Measurements from ENCODE around the gene HOXC6. TPM values are rescaled to one million over a fixed set of nuclear protein-coding genes. Genes with fewer than 3 reads are reported as not detected.

The HOXC6 gene
- total and polyA plus RNA-seq, 9 of the 15 experiments (the other 6 are each of a cell fraction or from before 2014, with no cell fraction given): 0.06 to 4.0 (median 1.4) TPM

- TF ChIP-seq ZNF740 (CRISPR knock-in tag; IDR thresholded peaks at IDR 0.05): peak; percentile 70; the same call in 1 of the 2 replicates
- TF ChIP-seq ZNF740 (tag; IDR thresholded peaks at IDR 0.05): 0 out of 4 replicates have a peak, but pooled peaks of 1 of the 2 experiments have one; percentile 47
- peak in 1 of 3 experiments; percentile 72; a peak in 3 of 6 replicates for TF ChIP-seq ZBTB11 (CRISPR knock-in tag; IDR thresholded peaks at IDR 0.05)
- peak; percentile 82 for TF ChIP-seq E2F1 (CRISPR knock-in tag; IDR thresholded peaks at IDR 0.05)
- TF ChIP-seq GABPA (tag; conservative IDR thresholded peaks at IDR 0.05; ENCODE audit: low read depth): peak; percentile 31; the same call in 1 of the 2 replicates
- 0 out of 2 replicates have a peak, but pooled peaks have one; percentile 10 for TF ChIP-seq FOSL1 (tag; conservative IDR thresholded peaks at IDR 0.05)
- peak; percentile 65; the same call in 1 of the 2 replicates for TF ChIP-seq ZNF395 (CRISPR knock-in tag; IDR thresholded peaks at IDR 0.05)
- TF ChIP-seq E2F4 (CRISPR knock-in tag; IDR thresholded peaks at IDR 0.05; ENCODE audit: low read depth): 0 out of 2 replicates have a peak, but pooled peaks have one; percentile 9
- peak; percentile 73 for TF ChIP-seq KDM5B (IDR thresholded peaks at IDR 0.05; ENCODE audit: insufficient replicate concordance, low read depth, low read length)
- no peak for TF ChIP-seq ZNF717 (CRISPR knock-in tag; IDR thresholded peaks at IDR 0.05)
- no peak for TF ChIP-seq CBX8 (IDR thresholded peaks at IDR 0.05; ENCODE audit: borderline replicate concordance, extremely low read depth, low read depth, low read length, poor library complexity, severe bottlenecking)
- peak in 1 of 2 experiments; percentile 70; a peak in 1 of 4 replicates for TF ChIP-seq TEAD1 (CRISPR knock-in tag; IDR thresholded peaks at IDR 0.05)
These were observed 27.8 kb upstream of the HOXC6 start, which contains the start of gene HOXC9 (continued) for GRCh38 chr12:54000116-54001114.
